HG03521 (cell line): ENCODE results near the gene ATF4.

ENCODE experiments used
- ATAC-seq: cut with Tn5 transposase; IDR thresholded peaks from one replicate; pipeline ENCODE4 v1.9.1; 2021; ENCODE audit warnings: mild to moderate bottlenecking, moderate library complexity; ENCODE audit not compliant: unreplicated experiment

The ATF4 gene

DNA sequence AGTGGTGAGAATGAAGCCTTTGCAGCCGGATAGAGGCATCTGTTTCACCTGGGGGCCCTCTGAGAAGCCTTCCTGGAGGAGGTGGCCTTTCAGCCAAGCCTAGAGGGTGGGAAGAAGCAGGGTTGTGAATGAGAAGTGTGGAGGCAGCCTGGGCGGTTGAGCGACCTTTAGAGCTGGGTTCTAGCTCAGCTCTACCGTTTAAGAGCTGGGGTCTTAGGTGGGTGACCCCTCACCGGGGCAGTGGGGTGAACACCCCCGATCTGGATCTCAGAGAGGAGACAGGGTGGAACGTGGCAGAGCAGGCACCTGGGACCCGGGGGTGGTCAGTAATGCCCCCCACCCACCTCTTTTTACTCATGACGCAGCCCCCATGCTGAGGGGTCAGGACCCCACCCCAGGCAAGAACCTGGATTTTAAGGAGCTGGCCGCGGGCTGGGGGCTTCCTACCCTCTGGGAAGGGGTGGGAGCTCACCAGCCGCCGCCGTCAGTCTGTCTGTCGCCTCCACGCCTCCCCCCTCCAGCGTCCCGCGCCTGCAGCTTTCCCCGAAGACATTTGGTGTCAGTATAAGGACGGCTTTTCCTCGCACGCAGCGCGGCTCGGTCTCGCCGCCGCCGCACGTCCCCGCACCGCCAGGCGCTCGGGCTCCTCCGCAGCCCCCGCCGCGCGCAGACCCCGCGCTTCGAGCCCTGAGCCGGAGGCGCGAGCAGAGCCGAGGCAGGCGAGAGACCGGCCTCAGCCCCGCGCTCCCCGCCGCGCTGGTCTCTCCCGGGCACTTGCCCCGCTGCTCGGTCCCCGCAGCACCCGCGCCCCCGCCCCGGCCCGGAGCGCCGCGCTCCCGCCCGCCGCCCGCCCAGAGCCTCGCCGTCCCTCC is 36.8 kb downstream of the ATF4 start:
- ATAC-seq: no peak

DNA sequence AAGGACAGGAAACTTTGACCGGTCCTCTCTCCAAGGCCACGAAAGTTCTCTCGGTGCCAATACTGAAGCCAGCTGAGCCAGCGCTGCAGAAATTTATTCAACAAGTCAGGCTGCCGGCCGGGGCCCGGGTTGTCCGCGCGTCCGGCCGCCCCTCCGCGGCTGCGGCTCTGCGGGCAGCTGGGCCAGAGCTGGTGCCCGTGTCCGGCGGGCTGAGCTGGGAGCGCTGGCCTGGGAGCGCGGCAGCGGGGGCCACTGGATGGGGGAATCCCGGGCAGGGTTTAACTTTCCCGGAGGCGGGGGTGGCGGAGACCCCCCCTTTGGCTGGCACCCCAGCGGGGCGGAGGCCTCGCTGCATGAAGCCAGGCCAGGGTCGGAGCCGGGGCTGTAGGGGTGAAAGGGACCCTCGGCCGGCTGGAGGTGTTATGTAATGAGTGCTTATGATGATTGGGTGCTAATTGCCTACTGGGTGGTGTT is 37.9 kb downstream of the ATF4 start:
- no peak for ATAC-seq

DNA sequence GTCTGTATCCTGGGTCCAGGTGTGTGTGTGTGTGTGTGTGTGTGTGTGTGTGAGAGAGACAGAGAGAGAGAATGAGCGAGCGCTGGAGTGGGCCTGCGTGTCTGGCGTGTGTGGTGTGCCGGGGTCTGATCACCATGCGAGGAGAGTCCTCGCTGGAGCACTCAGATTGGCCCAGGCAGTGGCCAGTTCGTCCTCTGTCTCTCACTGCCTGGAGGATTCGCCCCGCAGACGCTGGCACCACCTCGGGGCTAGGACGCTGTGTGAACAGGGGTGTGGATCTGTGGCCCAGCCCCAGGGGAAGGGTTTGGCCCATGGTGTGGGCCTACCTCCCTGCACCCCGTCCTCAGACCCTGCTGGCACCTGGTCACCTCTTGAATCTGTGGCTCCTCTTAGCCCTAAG is 38.6 kb downstream of the ATF4 start:
- ATAC-seq: no peak

DNA sequence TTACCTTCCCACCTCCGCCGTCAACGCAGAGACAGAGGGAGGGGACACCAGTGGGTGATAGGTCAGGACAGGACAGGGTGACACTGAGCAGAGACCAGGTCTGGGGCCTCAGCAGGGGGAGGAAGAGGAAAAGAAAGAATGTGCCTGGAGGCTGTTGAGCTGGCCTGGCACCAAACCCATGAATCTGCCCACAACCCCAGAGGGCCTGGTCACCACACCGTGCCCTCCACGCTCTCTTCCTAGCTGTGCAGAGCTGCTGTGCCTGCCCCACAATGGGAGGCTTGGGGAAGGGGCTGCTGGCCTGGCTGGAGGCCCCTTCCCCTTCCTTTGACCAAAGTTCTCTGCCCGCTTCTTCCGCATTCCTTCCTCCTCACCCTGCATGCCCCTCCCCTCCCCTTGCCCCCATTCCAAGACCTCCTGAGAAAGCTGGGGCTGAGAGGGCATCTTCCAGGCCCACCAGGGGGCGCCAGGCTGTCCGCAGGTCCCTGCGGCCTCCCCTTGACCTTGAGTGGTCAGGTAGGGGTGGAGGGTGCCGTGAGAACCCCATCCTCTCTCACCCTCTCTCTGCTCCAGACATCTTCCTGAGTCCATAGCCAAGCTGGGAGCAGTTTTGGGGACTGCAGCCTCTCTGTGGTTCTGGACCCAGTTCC is 39.2 kb downstream of the ATF4 start:
- ATAC-seq: no peak

DNA sequence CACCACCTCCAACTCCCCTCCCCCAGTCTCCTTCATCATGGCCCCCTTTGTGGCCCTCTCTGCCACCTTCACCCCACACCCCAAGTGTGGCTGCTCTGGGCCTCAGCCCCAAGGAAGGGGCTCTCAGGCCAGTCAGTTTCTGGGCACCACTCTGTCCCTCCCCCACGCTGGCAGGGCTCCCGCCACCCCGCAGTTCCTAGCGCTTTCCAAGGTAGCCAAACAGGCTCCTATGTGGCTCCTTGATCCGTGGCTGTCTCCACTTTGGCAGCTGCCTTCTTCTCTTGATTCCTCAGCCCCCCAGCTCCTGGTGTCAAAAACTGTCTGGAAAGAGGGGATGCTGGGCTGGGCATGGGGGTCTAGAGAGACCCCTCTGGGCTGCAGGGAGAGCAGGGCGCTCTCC is 39.8 kb downstream of the ATF4 start:
- ATAC-seq: no peak

DNA sequence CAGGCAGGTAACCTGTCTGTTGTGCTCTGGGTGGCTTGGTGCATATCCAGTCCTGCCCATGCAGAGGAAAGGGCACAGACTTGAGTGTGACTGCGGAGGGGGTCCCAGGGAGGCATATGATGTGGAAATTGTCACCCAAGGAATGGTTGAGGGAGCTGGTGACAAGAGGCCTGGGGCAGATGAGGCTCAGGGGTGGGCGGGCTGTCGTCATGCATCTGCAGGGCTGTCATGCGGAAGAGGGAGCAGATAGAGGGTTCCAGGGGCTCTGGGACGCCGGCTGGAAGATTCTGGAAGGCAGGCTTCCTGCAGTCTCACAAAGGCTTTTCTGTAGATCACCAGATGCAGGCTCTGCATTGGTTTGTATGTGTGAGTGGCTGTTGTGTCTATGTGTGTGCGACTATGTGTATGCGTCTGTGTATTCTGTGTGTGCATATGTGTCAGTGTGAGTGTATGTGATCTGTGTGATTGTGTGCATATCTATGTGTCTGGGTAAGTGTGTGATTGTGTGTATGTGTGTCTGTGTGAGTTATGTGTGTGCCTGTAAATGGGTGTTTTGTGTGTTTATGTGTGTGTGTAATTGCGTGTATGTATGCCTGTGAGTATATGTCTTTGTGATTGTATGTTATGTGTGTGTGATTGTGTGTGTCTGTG is 42.6 kb downstream of the ATF4 start:
- no peak for ATAC-seq

DNA sequence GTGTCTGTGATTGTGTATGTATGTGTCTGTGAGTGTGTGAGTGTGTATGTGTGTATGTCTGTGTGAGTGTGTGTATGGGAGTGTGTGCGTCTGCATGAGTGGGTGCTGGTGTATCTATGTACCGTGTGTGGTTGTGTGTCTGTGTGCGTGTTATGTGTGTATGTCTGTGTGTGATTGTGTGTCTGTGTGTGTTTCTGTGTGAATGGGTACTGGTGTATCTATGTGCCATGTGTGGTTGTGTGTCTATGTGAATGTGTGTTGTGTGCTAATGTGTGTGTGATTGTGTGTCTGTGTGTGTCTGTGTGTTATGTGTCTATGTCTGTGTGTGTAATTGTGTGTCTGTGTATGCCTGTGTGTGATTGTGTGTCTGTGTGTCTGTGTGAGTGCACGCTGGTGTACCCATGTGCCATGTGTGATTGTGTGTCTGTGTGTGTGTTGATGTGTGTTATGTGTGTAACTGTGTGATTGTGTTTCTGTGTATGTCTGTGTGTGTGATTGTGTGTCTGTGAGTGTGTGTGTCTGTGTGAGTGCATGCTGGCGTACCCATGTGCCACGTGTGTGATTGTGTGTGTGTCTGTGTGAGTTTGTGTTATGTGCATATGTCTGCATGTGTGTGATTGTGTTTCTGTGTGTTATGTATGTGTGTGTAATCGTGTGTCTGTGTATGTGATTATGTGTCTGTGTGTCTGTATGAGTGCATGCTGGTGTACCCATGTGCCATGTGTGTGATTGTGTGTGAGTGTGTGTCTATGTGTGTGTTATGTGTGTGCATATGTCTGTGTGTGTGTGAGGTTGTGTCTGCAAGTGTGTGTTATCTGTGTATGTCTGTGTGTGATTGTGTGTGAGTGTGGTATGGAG is 43.4 kb downstream of the ATF4 start:
- no peak for ATAC-seq

DNA sequence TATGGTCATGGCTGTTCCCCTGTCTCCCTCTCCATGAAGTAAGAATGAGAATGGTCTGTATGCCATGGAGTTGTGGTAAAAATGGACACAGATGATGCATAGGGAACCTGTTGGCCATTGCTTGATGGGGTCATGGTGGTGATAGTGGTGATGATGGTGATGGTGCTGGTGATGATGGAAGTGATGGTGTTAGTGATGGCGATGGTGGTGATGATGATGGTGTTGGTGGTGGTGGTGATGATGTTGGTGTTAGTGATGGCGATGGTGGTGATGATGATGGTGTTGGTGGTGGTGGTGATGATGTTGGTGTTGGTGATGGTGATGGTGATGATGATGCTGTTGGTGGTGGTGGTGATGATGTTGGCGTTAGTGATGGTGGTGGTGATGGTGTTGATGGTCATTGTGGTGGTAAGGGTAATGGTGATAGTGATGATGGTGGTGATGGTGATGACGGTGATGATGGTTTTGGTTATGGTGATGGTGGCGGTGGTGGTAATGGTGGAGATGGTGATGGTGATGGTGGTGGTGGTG is 45.1 kb downstream of the ATF4 start:
- ATAC-seq: no peak

DNA sequence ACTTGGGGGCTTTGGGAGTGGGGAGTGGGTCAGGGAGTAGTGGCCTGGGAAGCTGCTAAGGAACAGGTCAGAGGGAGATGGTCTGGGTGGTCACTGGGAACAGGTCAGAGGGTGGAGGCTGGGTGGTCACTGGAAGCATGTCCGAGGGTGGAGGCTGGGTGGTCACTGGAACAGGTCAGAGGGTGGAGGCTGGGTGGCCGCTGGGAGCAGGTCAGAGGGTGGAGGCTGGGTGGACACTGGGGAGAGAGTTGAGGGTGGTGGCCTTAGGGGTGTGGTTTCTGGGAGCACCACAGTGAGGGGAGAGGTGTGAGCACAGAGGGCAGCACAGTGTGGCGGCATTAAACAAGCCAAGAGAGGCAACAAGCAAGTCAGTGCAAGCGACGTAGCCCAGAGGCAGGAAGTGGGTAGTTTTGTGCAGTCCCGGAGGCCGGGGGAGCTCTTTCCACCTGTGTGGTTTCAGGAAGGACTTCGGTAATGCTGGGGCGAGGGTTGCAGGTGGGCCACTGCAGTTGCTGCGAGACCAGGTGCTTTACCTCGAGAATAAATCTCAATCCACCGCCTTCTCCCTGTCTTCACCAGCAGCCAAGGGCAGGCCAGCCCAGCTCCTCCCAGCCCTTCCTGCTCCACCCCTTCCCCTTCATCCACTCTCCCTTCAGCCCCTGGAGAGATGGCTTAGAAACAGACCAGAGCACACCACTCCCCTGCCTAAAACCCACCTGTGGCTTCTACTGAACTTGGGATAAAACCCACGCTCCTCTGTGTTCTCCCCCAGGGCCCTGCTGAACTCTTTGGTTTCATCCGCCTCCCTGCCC is 47.0 kb downstream of the ATF4 start:
- ATAC-seq: no peak

DNA sequence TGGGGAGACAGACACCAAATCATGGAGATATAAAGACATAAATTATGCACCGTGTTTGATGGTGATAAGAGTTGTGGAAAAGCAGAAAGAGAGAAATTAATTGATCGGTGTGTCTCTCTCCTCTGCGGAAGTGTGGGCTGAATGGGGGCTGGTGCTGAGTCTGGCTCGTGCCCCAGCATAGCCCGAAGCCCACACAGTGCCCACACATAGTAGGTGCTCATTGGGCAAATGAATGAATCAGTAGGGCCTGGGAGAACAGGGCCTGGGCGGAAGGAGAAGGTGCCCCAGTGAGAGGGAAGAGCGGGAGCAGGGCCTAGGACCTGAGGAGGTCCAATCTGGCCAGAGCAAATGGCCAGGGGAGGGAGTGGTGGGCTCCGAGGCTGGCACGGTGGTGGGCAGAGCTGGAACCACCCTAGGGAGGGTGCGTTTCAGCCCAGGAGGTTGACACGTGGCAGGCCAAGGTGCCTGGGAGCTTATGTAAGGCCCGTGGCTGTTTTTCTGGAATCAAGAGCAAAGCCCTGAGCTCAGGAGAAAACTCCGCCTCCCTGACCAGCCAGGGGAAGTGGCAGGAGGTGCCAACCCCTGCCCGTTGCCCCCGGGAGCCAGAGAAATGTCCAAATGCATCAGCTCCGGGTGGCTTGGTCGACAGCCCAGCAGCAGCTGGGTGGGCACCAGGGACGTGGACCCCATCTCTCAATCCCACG is 48.1 kb downstream of the ATF4 start:
- ATAC-seq: no peak

DNA sequence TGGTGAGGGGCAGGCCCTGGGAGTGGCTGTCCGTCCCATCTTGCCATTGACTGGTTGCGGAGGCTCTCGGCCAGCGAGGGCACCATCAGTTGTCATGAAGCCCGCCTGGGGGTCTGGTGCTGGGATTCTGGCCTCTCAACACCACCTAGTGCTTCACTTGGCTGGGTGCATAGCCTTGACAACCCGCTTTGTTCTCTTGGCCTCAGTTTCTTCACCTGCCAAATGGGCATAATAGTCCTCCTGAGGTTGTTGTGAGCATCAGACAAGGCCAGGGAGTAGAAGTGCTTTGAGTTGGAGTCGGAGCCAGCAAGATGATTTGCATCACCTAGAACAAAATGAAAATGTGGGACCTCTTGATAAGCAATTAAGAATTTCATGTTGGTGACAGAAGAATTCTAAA is 48.7 kb downstream of the ATF4 start:
- ATAC-seq: no peak

DNA sequence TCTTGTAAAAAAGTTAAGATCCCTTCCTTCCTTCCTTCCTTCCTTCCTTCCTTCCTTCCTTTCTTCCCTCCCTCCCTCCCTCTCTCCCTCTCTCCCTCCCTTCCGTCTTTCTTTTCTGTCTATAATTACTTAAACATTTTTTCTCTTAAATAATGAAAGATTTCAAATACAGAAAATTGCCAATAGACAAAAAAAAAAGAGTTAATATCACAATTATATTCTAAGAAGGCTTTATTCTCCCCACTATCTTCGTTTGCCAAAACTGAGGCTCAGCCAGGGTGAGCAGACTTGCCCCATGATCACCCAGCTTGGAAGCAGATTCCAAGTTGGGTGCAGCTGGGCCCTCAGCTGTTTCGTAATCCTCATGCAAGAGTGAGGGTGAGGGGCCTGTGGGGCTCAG is 49.9 kb downstream of the ATF4 start:
- ATAC-seq: no peak

DNA sequence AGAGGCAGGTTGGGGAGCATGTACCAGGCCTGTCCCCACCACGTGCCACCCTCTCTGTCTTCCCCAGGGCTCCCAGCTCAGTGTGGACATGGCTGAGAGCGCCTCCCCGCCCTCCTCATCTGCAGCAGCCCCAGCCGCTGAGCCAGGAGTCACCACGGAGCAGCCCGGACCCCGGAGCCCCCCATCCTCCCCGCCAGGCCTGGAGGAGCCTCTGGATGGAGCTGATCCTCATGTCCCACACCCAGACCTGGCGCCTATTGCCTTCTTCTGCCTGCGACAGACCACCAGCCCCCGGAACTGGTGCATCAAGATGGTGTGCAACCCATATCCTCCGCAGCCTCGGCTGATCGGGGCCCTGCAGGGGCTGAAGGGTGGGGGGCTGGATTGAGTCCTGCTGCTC is 50.3 kb downstream of the ATF4 start, which contains the start of gene CACNA1I:
CACNA1I (plus strand) TSS at position 89 of the 400 bp plus-strand sequence; CDS start at position 89, 0 bp downstream.
- ATAC-seq: no peak

DNA sequence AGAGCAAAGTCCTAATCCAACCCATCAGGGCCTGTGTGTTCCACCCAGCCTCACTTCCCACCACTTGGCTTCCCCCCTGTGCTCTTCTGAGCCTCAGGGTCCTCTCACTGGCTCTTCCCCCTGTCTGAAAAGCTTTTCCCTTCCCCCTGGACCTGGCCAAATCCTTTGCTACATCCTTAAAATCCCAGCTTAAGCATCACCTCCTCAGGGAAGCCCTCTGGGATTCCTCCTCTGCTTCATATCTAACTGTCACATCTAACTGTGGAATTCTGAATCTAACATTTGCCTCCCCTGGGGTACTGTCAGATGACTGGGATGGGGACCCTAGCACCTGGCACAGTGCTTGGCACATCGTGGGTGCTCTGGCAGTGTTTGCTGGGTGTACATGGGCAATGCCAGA is 51.2 kb downstream of the ATF4 start:
- no peak for ATAC-seq
